HepG2 (cell line): ENCODE results near the gene LPAR1. TPM values are rescaled to one million over a fixed set of nuclear protein-coding genes. Genes with fewer than 3 reads are reported as not detected.

Source experiments
- ATAC-seq: fragments of 200-7000 bp; cut with Tn5 transposase; 3 replicates; pipeline ENCODE4 v1.9.1; 2020; ENCODE audit warnings: mild to moderate bottlenecking, moderate library complexity
- BruUV-seq: library from RNA; stranded (reverse); fragments of 400-500 nt; replicated peaks from 2 replicates; lab custom pipeline; 2021; lab: Mats Ljungman, UMichigan
- CTCF ChIA-PET: fragments of 300-600 bp; formaldehyde crosslinking; extraction: SDS; loops from one replicate; lab custom pipeline; 2021; ENCODE audit warnings: low total read pairs, inconsistent platforms, low intra/inter-chr PET ratio; lab: Yijun Ruan, JAX
- POLR2A ChIA-PET: fragments of 350-600 bp; sonication (Branson Sonifier 250); formaldehyde crosslinking; loops from one replicate; lab custom pipeline; 2020; ENCODE audit warnings: antibody characterized with exemption, inconsistent platforms; lab: Yijun Ruan, JAX
- DNase-seq: peaks from one replicate; pipeline ENCODE4 v3.0.0-alpha.2; 2015; ENCODE audit warnings: low spot score
- FAIRE-seq: peaks from 3 replicates; lab custom pipeline; 2011; peaks lifted over from hg19 to GRCh38; lab: Jason Lieb, UNC
- H2AFZ ChIP-seq: one replicate; pipeline ENCODE4 v1.6.1; 2011; ENCODE audit warnings: low read length, inconsistent platforms
- H3K27ac ChIP-seq: fragments of 300-600 bp; 3 replicates; pipeline ENCODE4 v1.8.0; 2011; ENCODE audit warnings: mixed run types, mild to moderate bottlenecking, mixed read lengths, low read length, inconsistent platforms; ENCODE audit not compliant: insufficient read depth; ENCODE audit errors: extremely low read length
- H3K27me3 ChIP-seq, 2 experiments: fragments of 200-600 bp in 1 of 2; 2 replicates in 1 of 2; 3 replicates in 1 of 2; pipeline versions ENCODE4 v1.6.0 to v1.8.0; 2011; ENCODE audit warnings: low read length in 2 of 2, mild to moderate bottlenecking in 2 of 2, moderate library complexity in 2 of 2, inconsistent platforms in 1 of 2; ENCODE audit not compliant: insufficient read depth in 2 of 2, control insufficient read depth in 1 of 2
- H3K36me3 ChIP-seq, 2 experiments: fragments of 200-600 bp in 1 of 2; replicated peaks in 1 of 2; 2 replicates in 1 of 2; 3 replicates in 1 of 2; pipeline versions ENCODE4 v1.5.1 to v1.8.0; 2011; ENCODE audit warnings: low read length in 2 of 2, inconsistent platforms in 1 of 2; ENCODE audit not compliant: insufficient read depth in 2 of 2, control insufficient read depth in 1 of 2
- H3K4me1 ChIP-seq: 2 replicates; pipeline ENCODE4 v1.5.1; 2012; ENCODE audit warnings: low read length, inconsistent platforms; ENCODE audit not compliant: insufficient read depth
- H3K4me2 ChIP-seq: 2 replicates; pipeline ENCODE4 v1.6.0; 2011; ENCODE audit warnings: low read depth, low read length, inconsistent platforms
- H3K4me3 ChIP-seq, 3 experiments: fragments of 200-600 bp in 1 of 3; sonication (generic), shearing (Covaris generic) in 1 of 3; replicated peaks in 1 of 3; 2 replicates each; pipeline ENCODE4 v1.5.1; 2011 to 2016; ENCODE audit warnings: low read length in 3 of 3, inconsistent platforms in 2 of 3, low read depth in 2 of 3, mild to moderate bottlenecking in 2 of 3, control low read depth in 1 of 3, mixed read lengths in 1 of 3; ENCODE audit not compliant: insufficient read depth in 1 of 3
- H3K79me2 ChIP-seq: one replicate; pipeline ENCODE4 v1.6.1; 2011; ENCODE audit warnings: low read length, inconsistent platforms; ENCODE audit not compliant: insufficient read depth
- H3K9ac ChIP-seq: 2 replicates; pipeline ENCODE4 v1.6.0; 2011; ENCODE audit warnings: mild to moderate bottlenecking, low read depth, low read length, inconsistent platforms; ENCODE audit not compliant: insufficient read depth
- H3K9me3 ChIP-seq: 2 replicates; pipeline ENCODE4 v1.5.1; 2012; ENCODE audit warnings: mild to moderate bottlenecking, low read length
- H4K20me1 ChIP-seq: 2 replicates; pipeline ENCODE4 v1.6.0; 2011; ENCODE audit warnings: inconsistent platforms, mild to moderate bottlenecking, low read length, moderate library complexity; ENCODE audit not compliant: insufficient read depth
- ARID2 ChIP-seq: sonication (generic); formaldehyde crosslinking; IDR thresholded peaks from 2 replicates; pipeline ENCODE4 v1.8.1; 2022; ENCODE audit warnings: mild to moderate bottlenecking, missing genetic modification reagents, borderline replicate concordance
- ELF3 ChIP-seq: IDR thresholded peaks from 2 replicates; pipeline ENCODE4 v1.6.1; 2016; ENCODE audit warnings: missing genetic modification reagents, missing compliant biosample characterization
- HOXA7 ChIP-seq: sonication (generic); formaldehyde crosslinking; IDR thresholded peaks from 2 replicates; pipeline ENCODE4 v1.8.1; 2022; ENCODE audit warnings: mild to moderate bottlenecking, missing genetic modification reagents, moderate library complexity
- STAT5B ChIP-seq: sonication (generic); formaldehyde crosslinking; IDR thresholded peaks from 2 replicates; pipeline ENCODE4 v1.4.0; 2020; ENCODE audit warnings: missing genetic modification reagents
- U2AF1 ChIP-seq: fragments of 200-400 bp; formaldehyde crosslinking; optimal IDR thresholded peaks from 2 replicates; pipeline ENCODE3; 2017; ENCODE audit warnings: mild to moderate bottlenecking, low read depth, low read length
- WGBS: methylation state at CpG from one replicate; pipeline ENCODE4 v1.1.6; 2017; ENCODE audit warnings: low lambda C conversion rate; 5-methylcytosine and 5-hydroxymethylcytosine counted together
- in situ Hi-C: cut with HindIII; loops from 2 replicates; pipeline ENCODE4 v1.10.0; 2017; ENCODE audit warnings: low pct_unique_long_range_greater_than_20kb; ENCODE audit not compliant: extremely low pct_ligation_motif_present
- intact Hi-C: fragments of 100-400 bp; cut with micrococcal nuclease; formaldehyde crosslinking; loops from one replicate; pipeline ENCODE4 v1.10.0; 2022; ENCODE audit not compliant: unreplicated experiment
- polyA plus RNA-seq, 8 experiments: library from polyadenylated mRNA; depleted of rRNA in 3 of 8; stranded (reverse) in 7 of 8; unstranded in 1 of 8; fragments of >200 nt; fragmentation: Illumina TruSeq in 4 of 8; extraction: Trizol in 4 of 8; gene quantifications; 2 replicates each; pipeline versions ENCODE4 v1.2.1 to v1.2.3, GENCODE V29; 2011 to 2016; ENCODE audit warnings: low read depth in 4 of 8, missing spikeins in 1 of 8, mixed read lengths in 1 of 8; ENCODE audit not compliant: insufficient read depth in 1 of 8
- total RNA-seq, 5 experiments: library from RNA; depleted of rRNA; stranded (reverse); fragments of >200 nt; fragmentation: Illumina TruSeq; extraction: Trizol; gene quantifications; 2 replicates each; pipeline ENCODE4 v1.2.3, GENCODE V29; 2016; ENCODE audit warnings: low read depth in 1 of 5
- TF ChIP-seq, protein P1 (sequence below): IDR thresholded peaks from 2 replicates; pipeline ENCODE4 v1.6.1; 2016; ENCODE audit warnings: low read depth, control low read depth
- TF ChIP-seq, protein P2 (sequence below): sonication (generic); formaldehyde crosslinking; IDR thresholded peaks from 2 replicates; pipeline ENCODE4 v1.4.0; 2020; ENCODE audit warnings: mild to moderate bottlenecking, missing genetic modification reagents
- TF ChIP-seq, protein P3 (sequence below): sonication (generic); formaldehyde crosslinking; IDR thresholded peaks from 2 replicates; pipeline ENCODE4 v1.4.0; 2020; ENCODE audit warnings: mild to moderate bottlenecking, missing genetic modification reagents
- TF ChIP-seq, protein P4 (sequence below): IDR thresholded peaks from 2 replicates; pipeline ENCODE4 v1.6.1; 2018; ENCODE audit warnings: missing genetic modification reagents

Gene LPAR1
- total and polyA plus RNA-seq, 2 of the 13 experiments (the other 11 are each of a cell fraction or from before 2014, with no cell fraction given): not detected

DNA sequence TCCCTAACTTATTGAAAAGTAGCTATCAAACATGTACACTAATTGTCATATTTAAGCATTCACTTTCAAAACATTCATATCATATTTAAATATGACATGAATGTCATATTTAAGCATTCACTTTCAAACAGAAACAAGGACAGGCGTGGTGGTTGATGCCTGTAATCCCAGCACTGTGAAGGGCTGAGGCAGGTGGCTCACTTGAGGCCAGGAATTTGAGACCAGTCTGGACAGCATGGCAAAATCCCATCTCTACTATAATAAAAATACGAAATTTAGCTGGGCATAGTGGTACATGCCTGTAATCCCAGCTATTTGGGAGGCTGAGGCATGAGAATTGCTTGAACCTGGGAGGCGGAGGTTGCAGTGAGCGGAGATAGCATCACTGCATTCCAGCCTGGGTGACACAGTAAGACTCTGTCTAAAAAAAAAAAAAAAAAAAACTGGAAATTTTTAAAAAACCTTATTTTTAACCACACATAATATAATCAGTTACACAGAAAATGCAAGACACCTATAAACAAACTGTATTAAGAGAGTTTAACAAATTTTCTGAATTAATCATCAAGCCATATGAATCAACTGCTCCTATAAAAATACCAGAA, 88.1 kb downstream of the LPAR1 start:
- no peak for ATAC-seq
- DNase-seq: no peak
- Histone ChIP-seq H3K27me3 (no peaks in the 10 kb centered on the region), H3K36me3 (no peaks in the 10 kb centered on the region), H3K4me3 (no peak overlapping the region), H3K9me3 (no peaks in the 10 kb centered on the region), H2AFZ (no peak overlapping the region), H4K20me1 (no peaks in the 10 kb centered on the region), H3K79me2 (no peaks in the 10 kb centered on the region), H3K27ac (no peak overlapping the region), H3K9ac (no peak overlapping the region), H3K4me2 (no peak overlapping the region), H3K4me1 (no peaks in the 10 kb centered on the region)
- WGBS: 25% methylated on average over 4 of the region's 4 CpGs
- ChIA-PET POLR2A (no interaction called here), CTCF (no interaction called here)
- no peak for FAIRE-seq
- intact Hi-C loops: no loop called here
- in situ Hi-C loops: no loop called here
- no TSS peak for BruUV-seq
- TF ChIP-seq ELF3 (CRISPR knock-in tag): no peak
- TF ChIP-seq HOXA7 (CRISPR knock-in tag): no peak
- TF ChIP-seq, protein P1, sequence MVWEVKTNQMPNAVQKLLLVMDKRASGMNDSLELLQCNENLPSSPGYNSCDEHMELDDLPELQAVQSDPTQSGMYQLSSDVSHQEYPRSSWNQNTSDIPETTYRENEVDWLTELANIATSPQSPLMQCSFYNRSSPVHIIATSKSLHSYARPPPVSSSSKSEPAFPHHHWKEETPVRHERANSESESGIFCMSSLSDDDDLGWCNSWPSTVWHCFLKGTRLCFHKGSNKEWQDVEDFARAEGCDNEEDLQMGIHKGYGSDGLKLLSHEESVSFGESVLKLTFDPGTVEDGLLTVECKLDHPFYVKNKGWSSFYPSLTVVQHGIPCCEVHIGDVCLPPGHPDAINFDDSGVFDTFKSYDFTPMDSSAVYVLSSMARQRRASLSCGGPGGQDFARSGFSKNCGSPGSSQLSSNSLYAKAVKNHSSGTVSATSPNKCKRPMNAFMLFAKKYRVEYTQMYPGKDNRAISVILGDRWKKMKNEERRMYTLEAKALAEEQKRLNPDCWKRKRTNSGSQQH: no peak
- TF ChIP-seq, protein P2, sequence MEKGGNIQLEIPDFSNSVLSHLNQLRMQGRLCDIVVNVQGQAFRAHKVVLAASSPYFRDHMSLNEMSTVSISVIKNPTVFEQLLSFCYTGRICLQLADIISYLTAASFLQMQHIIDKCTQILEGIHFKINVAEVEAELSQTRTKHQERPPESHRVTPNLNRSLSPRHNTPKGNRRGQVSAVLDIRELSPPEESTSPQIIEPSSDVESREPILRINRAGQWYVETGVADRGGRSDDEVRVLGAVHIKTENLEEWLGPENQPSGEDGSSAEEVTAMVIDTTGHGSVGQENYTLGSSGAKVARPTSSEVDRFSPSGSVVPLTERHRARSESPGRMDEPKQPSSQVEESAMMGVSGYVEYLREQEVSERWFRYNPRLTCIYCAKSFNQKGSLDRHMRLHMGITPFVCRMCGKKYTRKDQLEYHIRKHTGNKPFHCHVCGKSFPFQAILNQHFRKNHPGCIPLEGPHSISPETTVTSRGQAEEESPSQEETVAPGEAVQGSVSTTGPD: no peak
- no peak for TF ChIP-seq ARID2
- TF ChIP-seq, protein P3, sequence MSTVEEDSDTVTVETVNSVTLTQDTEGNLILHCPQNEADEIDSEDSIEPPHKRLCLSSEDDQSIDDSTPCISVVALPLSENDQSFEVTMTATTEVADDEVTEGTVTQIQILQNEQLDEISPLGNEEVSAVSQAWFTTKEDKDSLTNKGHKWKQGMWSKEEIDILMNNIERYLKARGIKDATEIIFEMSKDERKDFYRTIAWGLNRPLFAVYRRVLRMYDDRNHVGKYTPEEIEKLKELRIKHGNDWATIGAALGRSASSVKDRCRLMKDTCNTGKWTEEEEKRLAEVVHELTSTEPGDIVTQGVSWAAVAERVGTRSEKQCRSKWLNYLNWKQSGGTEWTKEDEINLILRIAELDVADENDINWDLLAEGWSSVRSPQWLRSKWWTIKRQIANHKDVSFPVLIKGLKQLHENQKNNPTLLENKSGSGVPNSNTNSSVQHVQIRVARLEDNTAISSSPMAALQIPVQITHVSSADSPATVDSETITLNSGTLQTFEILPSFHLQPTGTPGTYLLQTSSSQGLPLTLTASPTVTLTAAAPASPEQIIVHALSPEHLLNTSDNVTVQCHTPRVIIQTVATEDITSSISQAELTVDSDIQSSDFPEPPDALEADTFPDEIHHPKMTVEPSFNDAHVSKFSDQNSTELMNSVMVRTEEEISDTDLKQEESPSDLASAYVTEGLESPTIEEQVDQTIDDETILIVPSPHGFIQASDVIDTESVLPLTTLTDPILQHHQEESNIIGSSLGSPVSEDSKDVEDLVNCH: no peak
- no peak for TF ChIP-seq STAT5B (CRISPR knock-in tag)
- TF ChIP-seq, protein P4, sequence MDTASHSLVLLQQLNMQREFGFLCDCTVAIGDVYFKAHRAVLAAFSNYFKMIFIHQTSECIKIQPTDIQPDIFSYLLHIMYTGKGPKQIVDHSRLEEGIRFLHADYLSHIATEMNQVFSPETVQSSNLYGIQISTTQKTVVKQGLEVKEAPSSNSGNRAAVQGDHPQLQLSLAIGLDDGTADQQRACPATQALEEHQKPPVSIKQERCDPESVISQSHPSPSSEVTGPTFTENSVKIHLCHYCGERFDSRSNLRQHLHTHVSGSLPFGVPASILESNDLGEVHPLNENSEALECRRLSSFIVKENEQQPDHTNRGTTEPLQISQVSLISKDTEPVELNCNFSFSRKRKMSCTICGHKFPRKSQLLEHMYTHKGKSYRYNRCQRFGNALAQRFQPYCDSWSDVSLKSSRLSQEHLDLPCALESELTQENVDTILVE: no peak
- no peak for TF ChIP-seq U2AF1
